Measurements from ENCODE around the gene BARX2.

The BARX2 gene

GRCh38 chr11:129440028-129440713 is 64.5 kb downstream of the BARX2 start (continued):
- TF ChIP-seq ZNF24 (tag by site-specific recombination; IDR thresholded peaks at IDR 0.05): no peak
- no peak for TF ChIP-seq ZFP3 (tag by site-specific recombination; IDR thresholded peaks at IDR 0.05; ENCODE audit: low read depth)
- TF ChIP-seq GFI1B (tag by site-specific recombination; IDR thresholded peaks at IDR 0.05): no peak
- TF ChIP-seq ELK4 (IDR thresholded peaks at IDR 0.05; ENCODE audit: borderline replicate concordance, low read depth, low read length): no peak
- TF ChIP-seq GLI4 (tag by site-specific recombination; IDR thresholded peaks at IDR 0.05): no peak
- TF ChIP-seq ZNF514 (tag by site-specific recombination; IDR thresholded peaks at IDR 0.05): no peak
- TF ChIP-seq ZNF280D (tag by site-specific recombination; IDR thresholded peaks at IDR 0.05): no peak
- TF ChIP-seq ZNF184 (tag by site-specific recombination; IDR thresholded peaks at IDR 0.05): 0 out of 2 replicates have a peak, but pooled peaks have one; percentile 37
- peak; percentile 60; the same call in 1 of the 2 replicates for TF ChIP-seq ZNF629 (tag by site-specific recombination; IDR thresholded peaks at IDR 0.05)
- TF ChIP-seq ZNF248 (tag by site-specific recombination; IDR thresholded peaks at IDR 0.05): no peak
- TF ChIP-seq CTCF (tag by site-specific recombination; IDR thresholded peaks at IDR 0.05): no peak
- TF ChIP-seq ZNF792 (tag by site-specific recombination; IDR thresholded peaks at IDR 0.05): no peak
- no peak for TF ChIP-seq ZNF610 (tag by site-specific recombination; IDR thresholded peaks at IDR 0.05; ENCODE audit: borderline replicate concordance)
- TF ChIP-seq ZNF560 (tag by site-specific recombination; IDR thresholded peaks at IDR 0.05; ENCODE audit: borderline replicate concordance): no peak
- TF ChIP-seq FEZF1 (tag by site-specific recombination; IDR thresholded peaks at IDR 0.05): 0 out of 2 replicates have a peak, but pooled peaks have one; percentile 7
- TF ChIP-seq ZNF350 (tag by site-specific recombination; IDR thresholded peaks at IDR 0.05): no peak
- TF ChIP-seq ZNF341 (tag by site-specific recombination; IDR thresholded peaks at IDR 0.05; ENCODE audit: low read depth): peak; percentile 56
- no peak for TF ChIP-seq ZSCAN18 (tag by site-specific recombination; IDR thresholded peaks at IDR 0.05)
- TF ChIP-seq ZNF791 (tag by site-specific recombination; IDR thresholded peaks at IDR 0.05): no peak
- no peak for TF ChIP-seq KLF7 (tag by site-specific recombination; IDR thresholded peaks at IDR 0.05; ENCODE audit: borderline replicate concordance)
- TF ChIP-seq ZBTB1 (tag by site-specific recombination; IDR thresholded peaks at IDR 0.05): no peak
- TF ChIP-seq SCRT1 (tag by site-specific recombination; IDR thresholded peaks at IDR 0.05; ENCODE audit: borderline replicate concordance): no peak
- 0 out of 2 replicates have a peak, but pooled peaks have one; percentile 17 for TF ChIP-seq ZNF600 (tag by site-specific recombination; IDR thresholded peaks at IDR 0.05)
- TF ChIP-seq ZNF76 (tag by site-specific recombination; IDR thresholded peaks at IDR 0.05; ENCODE audit: borderline replicate concordance, low read depth): no peak
- peak; percentile 96 for TF ChIP-seq GLIS1 (tag by site-specific recombination; IDR thresholded peaks at IDR 0.05)
- no peak for TF ChIP-seq ZNF146 (tag by site-specific recombination; IDR thresholded peaks at IDR 0.05)
- peak; percentile 75; the same call in 1 of the 2 replicates for TF ChIP-seq ZBTB44 (tag by site-specific recombination; IDR thresholded peaks at IDR 0.05)
- no peak for TF ChIP-seq ZBTB8A (tag by site-specific recombination; IDR thresholded peaks at IDR 0.05)
- TF ChIP-seq OSR2 (tag by site-specific recombination; IDR thresholded peaks at IDR 0.05): peak; percentile 75
- TF ChIP-seq ZSCAN16 (tag by site-specific recombination; IDR thresholded peaks at IDR 0.05): peak; percentile 95
- no peak for TF ChIP-seq SP3 (tag by site-specific recombination; IDR thresholded peaks at IDR 0.05)
- peak; percentile 92 for TF ChIP-seq OVOL3 (tag by site-specific recombination; IDR thresholded peaks at IDR 0.05)
- no peak for TF ChIP-seq ZNF623 (tag by site-specific recombination; IDR thresholded peaks at IDR 0.05)

Measured in HEK293 (cell line).